Stimulated activated CD8-positive, alpha-beta memory T cell treated with anti-CD3 and anti-CD28 coated beads, Interleukin-15, amount 100 ng/mL, for 4 hours (primary cell): ENCODE results near the gene PODXL2.
"Not testable (repeated sequence)": the region's sequence is repeated elsewhere in the genome, so short reads cannot be mapped to it uniquely, and the experiment has no call there.

Source experiments
- DNase-seq, 2 donors: peaks; one replicate each; pipeline ENCODE4 v3.0.0-alpha.2; 2020; ENCODE audit warnings: low read depth in 2 of 2

Gene PODXL2

GRCh38 chr3:127654993-127655392 lies 26.0 kb downstream of the PODXL2 start:
- not testable (repeated sequence) for DNase-seq

GRCh38 chr3:127655641-127656040 lies 26.7 kb downstream of the PODXL2 start:
- DNase-seq, result no peak

GRCh38 chr3:127656906-127657305 lies 27.9 kb downstream of the PODXL2 start:
- DNase-seq, result no peak

GRCh38 chr3:127658234-127658633 lies 29.2 kb downstream of the PODXL2 start:
- DNase-seq, result no peak

- no peak for DNase-seq
These were observed 31.8 kb downstream of the PODXL2 start for GRCh38 chr3:127660621-127661251.

- no peak for DNase-seq
These were observed 32.6 kb downstream of the PODXL2 start for GRCh38 chr3:127661600-127661999.

GRCh38 chr3:127662001-127662469 lies 33.0 kb downstream of the PODXL2 start:
- no peak for DNase-seq

- DNase-seq, result no peak
These were observed 34.2 kb downstream of the PODXL2 start for GRCh38 chr3:127663151-127663550.

- no peak for DNase-seq
These were observed 36.2 kb downstream of the PODXL2 start for GRCh38 chr3:127665165-127665564.

- DNase-seq, result no peak
These were observed 36.6 kb downstream of the PODXL2 start for GRCh38 chr3:127665586-127665985.

GRCh38 chr3:127666676-127667075 lies 37.7 kb downstream of the PODXL2 start:
- no peak for DNase-seq

- no peak for DNase-seq
These were observed 38.2 kb downstream of the PODXL2 start for GRCh38 chr3:127667119-127667681.

GRCh38 chr3:127668906-127669305 lies 39.9 kb downstream of the PODXL2 start:
- no peak for DNase-seq

GRCh38 chr3:127669541-127670228 lies 40.7 kb downstream of the PODXL2 start:
- no peak for DNase-seq

- DNase-seq, result no peak
These were observed 41.2 kb downstream of the PODXL2 start for GRCh38 chr3:127670229-127670559.

GRCh38 chr3:127670761-127671522 lies 42.0 kb downstream of the PODXL2 start:
- DNase-seq, result no peak

GRCh38 chr3:127671523-127672428 lies 42.8 kb downstream of the PODXL2 start:
- no peak for DNase-seq

GRCh38 chr3:127672429-127673190 lies 43.6 kb downstream of the PODXL2 start, which contains the start of gene ABTB1:
ABTB1 (plus strand) TSS chr3:127672952; CDS start chr3:127673026, 74 bp downstream.
- DNase-seq, result peak; percentile 70 to 73

GRCh38 chr3:127673191-127674100 lies 44.5 kb downstream of the PODXL2 start:
- peak in 1 of 2 donors; percentile 28 for DNase-seq
